Peyer's patch (tissue), 4 donors: Measurements from ENCODE around the gene MIOX.

Experiments
- POLR2A ChIP-seq, 2 donors: fragments of 450-650 bp; IDR thresholded peaks; one replicate each; pipeline ENCODE4 v1.5.1; 2017; ENCODE audit warnings: antibody characterized with exemption in 2 of 2, mild to moderate bottlenecking in 2 of 2, moderate library complexity in 2 of 2
- TF ChIP-seq, protein P1 (sequence below), 6 experiments: fragments of 450-650 bp in 4 of 6; fragments of 200-600 bp in 2 of 6; sonication (generic) in 1 of 6; IDR thresholded peaks; one replicate each; pipeline ENCODE4 v1.5.1; 2017 to 2019; ENCODE audit warnings: antibody characterized with exemption in 6 of 6, mild to moderate bottlenecking in 3 of 6, moderate library complexity in 1 of 6

- TF ChIP-seq, protein P1, sequence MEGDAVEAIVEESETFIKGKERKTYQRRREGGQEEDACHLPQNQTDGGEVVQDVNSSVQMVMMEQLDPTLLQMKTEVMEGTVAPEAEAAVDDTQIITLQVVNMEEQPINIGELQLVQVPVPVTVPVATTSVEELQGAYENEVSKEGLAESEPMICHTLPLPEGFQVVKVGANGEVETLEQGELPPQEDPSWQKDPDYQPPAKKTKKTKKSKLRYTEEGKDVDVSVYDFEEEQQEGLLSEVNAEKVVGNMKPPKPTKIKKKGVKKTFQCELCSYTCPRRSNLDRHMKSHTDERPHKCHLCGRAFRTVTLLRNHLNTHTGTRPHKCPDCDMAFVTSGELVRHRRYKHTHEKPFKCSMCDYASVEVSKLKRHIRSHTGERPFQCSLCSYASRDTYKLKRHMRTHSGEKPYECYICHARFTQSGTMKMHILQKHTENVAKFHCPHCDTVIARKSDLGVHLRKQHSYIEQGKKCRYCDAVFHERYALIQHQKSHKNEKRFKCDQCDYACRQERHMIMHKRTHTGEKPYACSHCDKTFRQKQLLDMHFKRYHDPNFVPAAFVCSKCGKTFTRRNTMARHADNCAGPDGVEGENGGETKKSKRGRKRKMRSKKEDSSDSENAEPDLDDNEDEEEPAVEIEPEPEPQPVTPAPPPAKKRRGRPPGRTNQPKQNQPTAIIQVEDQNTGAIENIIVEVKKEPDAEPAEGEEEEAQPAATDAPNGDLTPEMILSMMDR (IDR thresholded peaks at IDR 0.05) = no peak
- TF ChIP-seq POLR2A (IDR thresholded peaks at IDR 0.05) = no peak
Observed at GRCh38 chr22:50452649-50453048, 34.0 kb upstream of the MIOX start.
